ENCODE results near the gene F2RL2.

The F2RL2 gene

DNA sequence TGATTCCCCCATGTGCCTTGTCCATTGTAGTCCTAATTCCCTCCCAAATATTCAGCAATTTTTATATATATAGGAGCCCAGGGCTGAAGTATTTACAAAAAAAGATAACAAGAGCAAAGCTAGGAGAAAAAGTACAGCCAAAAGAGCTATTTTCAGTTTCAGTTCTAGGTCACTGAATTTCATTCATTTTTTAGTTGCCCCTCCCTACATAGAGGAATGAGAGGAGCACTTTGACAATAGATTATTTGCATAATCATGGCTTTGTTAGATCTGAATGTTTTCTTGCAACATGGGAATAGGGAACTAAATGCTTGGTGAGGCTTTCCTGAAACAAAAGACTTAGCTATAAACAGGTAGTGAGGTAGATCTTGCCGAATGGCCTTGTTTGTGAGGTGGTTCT is 15.3 kb upstream of the F2RL2 start:
- no peak overlapping the region for H2AFZ ChIP-seq (ENCODE audit: low read depth)
- peak overlapping the region; percentile 35; the same call in 1 of the 2 replicates for H3K9ac ChIP-seq
- H3K27me3 ChIP-seq (ENCODE audit: insufficient read depth, low read depth), result no peaks in the 10 kb centered on the region
- H3K27ac ChIP-seq, result peak overlapping the region; percentile 66
- peaks cover 54% of the 10 kb centered on the region for H3K4me1 ChIP-seq (ENCODE audit: low read depth, poor library complexity, severe bottlenecking)
- peaks cover 7% of the 10 kb centered on the region; the same call in 1 of the 2 replicates for H3K36me3 ChIP-seq (ENCODE audit: insufficient read depth)
- H3K4me3 ChIP-seq (IDR thresholded peaks at IDR 0.05; ENCODE audit: insufficient read depth, low read depth, low read length), result no peak overlapping the region
- peak overlapping the region; percentile 98 for H3K4me2 ChIP-seq
- H3K79me2 ChIP-seq (ENCODE audit: insufficient read depth, low read depth), result no peaks in the 10 kb centered on the region
- TF ChIP-seq, protein P1, sequence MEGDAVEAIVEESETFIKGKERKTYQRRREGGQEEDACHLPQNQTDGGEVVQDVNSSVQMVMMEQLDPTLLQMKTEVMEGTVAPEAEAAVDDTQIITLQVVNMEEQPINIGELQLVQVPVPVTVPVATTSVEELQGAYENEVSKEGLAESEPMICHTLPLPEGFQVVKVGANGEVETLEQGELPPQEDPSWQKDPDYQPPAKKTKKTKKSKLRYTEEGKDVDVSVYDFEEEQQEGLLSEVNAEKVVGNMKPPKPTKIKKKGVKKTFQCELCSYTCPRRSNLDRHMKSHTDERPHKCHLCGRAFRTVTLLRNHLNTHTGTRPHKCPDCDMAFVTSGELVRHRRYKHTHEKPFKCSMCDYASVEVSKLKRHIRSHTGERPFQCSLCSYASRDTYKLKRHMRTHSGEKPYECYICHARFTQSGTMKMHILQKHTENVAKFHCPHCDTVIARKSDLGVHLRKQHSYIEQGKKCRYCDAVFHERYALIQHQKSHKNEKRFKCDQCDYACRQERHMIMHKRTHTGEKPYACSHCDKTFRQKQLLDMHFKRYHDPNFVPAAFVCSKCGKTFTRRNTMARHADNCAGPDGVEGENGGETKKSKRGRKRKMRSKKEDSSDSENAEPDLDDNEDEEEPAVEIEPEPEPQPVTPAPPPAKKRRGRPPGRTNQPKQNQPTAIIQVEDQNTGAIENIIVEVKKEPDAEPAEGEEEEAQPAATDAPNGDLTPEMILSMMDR (conservative IDR thresholded peaks at IDR 0.05; ENCODE audit: low read depth, low read length), result no peak
- H4K20me1 ChIP-seq (ENCODE audit: insufficient read depth), result no peaks in the 10 kb centered on the region

- Histone ChIP-seq H2AFZ (ENCODE audit: low read depth) (no peak overlapping the region), H3K36me3 (ENCODE audit: insufficient read depth) (peaks cover under 1% of the 10 kb centered on the region; the same call in 1 of the 2 replicates), H3K27ac (peak overlapping the region; percentile 66; the same call in 1 of the 2 replicates), H3K4me1 (ENCODE audit: low read depth, poor library complexity, severe bottlenecking) (peaks cover 54% of the 10 kb centered on the region), H3K27me3 (ENCODE audit: insufficient read depth, low read depth) (no peaks in the 10 kb centered on the region), H3K4me2 (peak overlapping the region; percentile 98), H4K20me1 (ENCODE audit: insufficient read depth) (no peaks in the 10 kb centered on the region), H3K4me3 (IDR thresholded peaks at IDR 0.05; ENCODE audit: insufficient read depth, low read depth, low read length) (no peak overlapping the region), H3K79me2 (ENCODE audit: insufficient read depth, low read depth) (no peaks in the 10 kb centered on the region), H3K9ac (no peak overlapping the region)
- TF ChIP-seq, protein P1 (conservative IDR thresholded peaks at IDR 0.05; ENCODE audit: low read depth, low read length), result no peak
Observed at GRCh38 chr5:76637490-76637889, 14.3 kb upstream of the F2RL2 start.

GRCh38 chr5:76634661-76635060 is 11.5 kb upstream of the F2RL2 start:
- Histone ChIP-seq H3K27me3 (ENCODE audit: insufficient read depth, low read depth) (no peaks in the 10 kb centered on the region), H3K4me3 (IDR thresholded peaks at IDR 0.05; ENCODE audit: insufficient read depth, low read depth, low read length) (no peak overlapping the region)
- TF ChIP-seq, protein P1 (conservative IDR thresholded peaks at IDR 0.05; ENCODE audit: low read depth, low read length), result no peak

DNA sequence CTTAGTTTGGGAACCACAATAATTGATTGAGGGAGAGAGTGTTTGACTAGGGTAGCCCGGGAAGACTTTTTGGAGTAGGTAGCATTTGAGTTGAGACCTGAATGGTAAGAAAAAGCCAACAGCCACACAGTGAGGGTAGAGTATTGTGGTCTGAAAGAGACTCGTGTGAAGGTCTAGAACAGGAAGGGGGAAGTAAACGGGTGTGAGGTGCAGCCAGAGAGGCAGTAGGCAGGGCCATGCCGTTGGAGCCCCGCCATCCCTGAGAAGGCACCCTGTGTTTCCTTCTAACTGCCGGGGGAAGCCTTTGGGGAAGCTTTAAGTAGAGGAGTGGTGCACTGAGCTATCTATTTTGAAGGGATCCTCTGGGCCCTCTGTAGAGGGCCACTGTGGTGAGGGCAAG is 3.5 kb upstream of the F2RL2 start:
- H4K20me1 ChIP-seq (ENCODE audit: insufficient read depth), result no peaks in the 10 kb centered on the region
- no peak overlapping the region for H2AFZ ChIP-seq (ENCODE audit: low read depth)
- H3K27me3 ChIP-seq (ENCODE audit: insufficient read depth, low read depth), result no peaks in the 10 kb centered on the region
- H3K4me2 ChIP-seq, result no peak overlapping the region
- H3K9ac ChIP-seq, result no peak overlapping the region
- H3K4me3 ChIP-seq (IDR thresholded peaks at IDR 0.05; ENCODE audit: insufficient read depth, low read depth, low read length), result no peak overlapping the region
- H3K4me1 ChIP-seq (ENCODE audit: low read depth, poor library complexity, severe bottlenecking), result no peaks in the 10 kb centered on the region
- TF ChIP-seq, protein P1 (conservative IDR thresholded peaks at IDR 0.05; ENCODE audit: low read depth, low read length), result no peak
- no peaks in the 10 kb centered on the region for H3K79me2 ChIP-seq (ENCODE audit: insufficient read depth, low read depth)
- no peak overlapping the region for H3K27ac ChIP-seq
- H3K36me3 ChIP-seq (ENCODE audit: insufficient read depth), result peaks cover 5% of the 10 kb centered on the region; the same call in 1 of the 2 replicates

More at GRCh38 chr5:76634661-76635060, 11.5 kb upstream of the F2RL2 start:
- Histone ChIP-seq H3K4me2 (no peak overlapping the region), H3K36me3 (ENCODE audit: insufficient read depth) (no peaks in the 10 kb centered on the region), H3K27ac (no peak overlapping the region), H2AFZ (ENCODE audit: low read depth) (no peak overlapping the region), H4K20me1 (ENCODE audit: insufficient read depth) (no peaks in the 10 kb centered on the region), H3K79me2 (ENCODE audit: insufficient read depth, low read depth) (no peaks in the 10 kb centered on the region), H3K4me1 (ENCODE audit: low read depth, poor library complexity, severe bottlenecking) (peaks cover 44% of the 10 kb centered on the region), H3K9ac (no peak overlapping the region)

Measured in KMS-11 (cell line).